Embryonic facial prominence (tissue), 1 donor: Measurements from ENCODE around the gene GMEB2.

Source experiments
- DNase-seq: peaks from one replicate; pipeline ENCODE4 v3.0.0-alpha.2; 2016; ENCODE audit errors: extremely low spot score

Gene GMEB2

GRCh38 chr20:63546956-63547724 is 79.8 kb downstream of the GMEB2 start:
- no peak for DNase-seq

- no peak for DNase-seq
Observed at GRCh38 chr20:63546256-63546955, 80.5 kb downstream of the GMEB2 start.

GRCh38 chr20:63545814-63546213 is 81.1 kb downstream of the GMEB2 start:
- no peak for DNase-seq

GRCh38 chr20:63544958-63545516 is 81.9 kb downstream of the GMEB2 start:
- DNase-seq = no peak

GRCh38 chr20:63544241-63544957 is 82.5 kb downstream of the GMEB2 start:
- DNase-seq = no peak

GRCh38 chr20:63543733-63544132 is 83.2 kb downstream of the GMEB2 start:
- DNase-seq = no peak

GRCh38 chr20:63543131-63543530 is 83.8 kb downstream of the GMEB2 start:
- DNase-seq = no peak

- DNase-seq = no peak
Observed at GRCh38 chr20:63542696-63543095, 84.2 kb downstream of the GMEB2 start.

GRCh38 chr20:63542031-63542559 is 84.8 kb downstream of the GMEB2 start:
- DNase-seq = no peak

GRCh38 chr20:63541371-63541770 is 85.5 kb downstream of the GMEB2 start:
- DNase-seq = no peak

GRCh38 chr20:63540417-63541186 is 86.3 kb downstream of the GMEB2 start:
- DNase-seq = no peak

GRCh38 chr20:63539441-63540370 is 87.2 kb downstream of the GMEB2 start:
- no peak for DNase-seq

- no peak for DNase-seq
Observed at GRCh38 chr20:63539092-63539430, 87.8 kb downstream of the GMEB2 start.

GRCh38 chr20:63538204-63539091 is 88.5 kb downstream of the GMEB2 start:
- no peak for DNase-seq
